HG03135 (cell line): ENCODE results near the gene OBSCN.
"Not testable (repeated sequence)": the region's sequence is repeated elsewhere in the genome, so short reads cannot be mapped to it uniquely, and the experiment has no call there.

ENCODE experiments used
- ATAC-seq: cut with Tn5 transposase; IDR thresholded peaks from one replicate; pipeline ENCODE4 v1.9.1; 2021; ENCODE audit warnings: mild to moderate bottlenecking, moderate library complexity; ENCODE audit not compliant: unreplicated experiment

The OBSCN gene

DNA sequence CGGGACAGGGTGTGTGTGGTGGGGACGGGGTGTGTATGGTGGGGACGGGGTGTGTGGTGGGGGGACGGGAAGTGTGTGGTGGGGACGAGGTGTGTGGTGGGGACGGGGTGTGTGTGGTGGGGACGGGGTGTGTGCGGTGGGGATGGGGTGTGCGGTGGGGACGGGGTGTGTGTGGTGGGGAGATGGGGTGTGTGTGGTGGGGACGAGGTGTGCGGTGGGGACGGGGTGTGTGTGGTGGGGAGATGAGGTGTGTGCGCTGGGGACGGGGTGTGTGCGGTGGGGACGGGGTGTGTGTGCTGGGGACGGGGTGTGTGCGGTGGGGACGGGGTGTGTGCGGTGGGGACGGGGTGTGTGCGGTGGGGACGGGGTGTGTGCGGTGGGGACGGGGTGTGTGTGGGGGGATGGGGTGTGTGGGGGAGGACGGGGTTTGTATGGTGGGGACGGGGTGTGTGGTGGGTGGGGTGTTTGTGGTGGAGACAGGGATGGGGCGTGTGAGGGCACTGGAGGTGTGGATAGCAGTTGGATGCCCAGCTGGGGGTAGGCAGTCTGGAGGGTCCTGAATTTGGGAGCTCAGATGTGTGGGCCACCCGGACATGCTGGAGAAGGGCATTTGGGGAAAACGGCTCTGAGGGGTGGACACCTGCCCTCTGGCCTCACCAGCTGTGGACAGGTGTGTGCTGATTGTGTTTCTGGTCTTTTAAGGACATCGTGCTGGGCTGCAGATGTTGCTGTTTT lies 25.4 kb upstream of the OBSCN start:
- no peak for ATAC-seq

DNA sequence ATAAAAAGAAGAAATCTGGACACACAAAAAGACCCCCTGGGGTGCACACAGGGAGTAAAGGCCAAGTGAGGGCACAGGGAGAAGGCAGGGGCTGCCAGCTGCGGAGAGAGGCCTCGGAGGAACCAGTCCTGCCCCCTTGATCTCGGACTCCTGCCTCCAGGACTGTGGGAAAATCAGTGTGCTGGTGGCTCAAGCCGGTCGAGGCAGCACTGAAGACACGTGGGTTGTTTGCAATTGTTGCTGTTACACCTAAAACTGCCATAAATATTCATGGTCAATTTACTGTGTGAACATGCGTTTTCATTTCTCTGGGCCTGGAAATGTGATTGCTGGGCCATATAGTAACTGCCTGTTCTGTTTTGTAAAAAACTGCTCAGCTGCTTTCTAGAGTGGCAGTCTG lies 23.7 kb upstream of the OBSCN start:
- no peak for ATAC-seq

DNA sequence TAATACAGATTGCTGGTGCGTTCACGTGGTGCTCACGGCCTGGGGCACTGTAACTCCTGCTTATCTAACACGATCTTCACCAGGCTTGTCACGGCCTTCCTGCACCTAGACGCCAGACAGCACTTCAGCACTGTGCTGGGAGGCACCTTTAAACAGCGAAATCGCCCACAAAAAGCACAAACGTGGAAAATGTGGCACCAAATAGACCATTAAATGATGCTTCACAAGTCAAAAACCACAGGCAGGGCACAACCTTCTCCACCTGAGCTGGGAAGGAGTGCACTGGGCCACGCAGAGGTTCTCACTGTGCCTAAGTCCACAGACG lies 22.2 kb upstream of the OBSCN start:
- ATAC-seq, result no peak

DNA sequence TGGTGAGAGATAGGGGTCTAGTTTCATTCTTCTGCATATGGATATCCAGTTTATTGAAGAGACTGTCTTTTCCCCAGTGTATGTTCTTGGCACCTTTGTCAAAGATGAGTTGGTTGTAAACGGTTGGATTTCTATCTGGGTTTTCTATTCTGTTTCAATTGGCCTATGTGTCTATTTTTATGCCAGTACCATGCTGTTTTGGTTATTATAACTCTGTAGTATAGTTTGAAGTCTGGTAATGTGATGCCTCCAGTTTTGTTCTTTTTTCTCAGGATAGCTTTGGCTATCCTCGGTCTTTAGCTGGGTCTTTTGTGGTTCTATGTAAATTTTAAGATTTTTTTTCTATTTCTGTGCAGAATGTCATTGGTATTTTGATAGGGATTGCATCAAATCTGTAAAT lies 19.6 kb upstream of the OBSCN start:
- ATAC-seq, result not testable (repeated sequence)

DNA sequence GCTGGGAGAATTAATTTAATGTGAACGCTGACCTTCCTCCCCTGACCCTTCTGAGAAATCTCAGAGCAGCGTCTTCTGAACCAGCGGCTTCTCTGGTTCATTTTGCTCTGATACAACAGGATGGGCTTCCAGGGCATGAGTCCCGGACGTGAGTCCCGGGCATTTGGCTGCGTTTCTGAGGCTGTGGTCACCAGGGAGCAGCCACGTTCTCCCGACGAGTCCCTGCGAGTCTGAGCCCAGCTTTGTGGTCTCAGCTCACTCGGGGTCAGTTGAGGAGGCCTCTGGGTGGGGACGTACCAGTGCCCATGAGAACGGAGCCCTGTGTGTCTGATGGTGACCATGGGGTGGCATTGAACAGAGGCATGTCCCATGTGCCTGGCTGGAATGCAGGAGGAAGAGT lies 17.7 kb upstream of the OBSCN start:
- ATAC-seq, result no peak

DNA sequence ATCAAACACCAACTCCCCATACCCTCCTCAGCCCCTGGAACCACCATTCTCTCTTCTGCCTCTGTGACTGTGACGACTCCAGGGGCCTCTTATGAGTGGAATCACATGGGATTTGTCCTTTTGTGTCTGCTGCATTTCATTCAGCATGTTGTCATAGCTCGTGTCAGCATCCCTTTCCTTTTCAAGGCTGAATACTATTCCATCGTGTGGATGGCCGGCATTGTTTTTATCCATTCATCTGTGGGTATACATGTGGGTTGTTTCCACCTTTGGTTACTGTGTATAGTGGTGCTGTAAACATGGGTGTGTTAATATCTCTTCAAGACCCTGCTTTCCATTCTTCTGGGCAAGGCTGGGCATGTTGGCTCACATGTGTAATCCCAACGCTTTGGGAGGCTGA lies 17.1 kb upstream of the OBSCN start:
- ATAC-seq, result no peak

DNA sequence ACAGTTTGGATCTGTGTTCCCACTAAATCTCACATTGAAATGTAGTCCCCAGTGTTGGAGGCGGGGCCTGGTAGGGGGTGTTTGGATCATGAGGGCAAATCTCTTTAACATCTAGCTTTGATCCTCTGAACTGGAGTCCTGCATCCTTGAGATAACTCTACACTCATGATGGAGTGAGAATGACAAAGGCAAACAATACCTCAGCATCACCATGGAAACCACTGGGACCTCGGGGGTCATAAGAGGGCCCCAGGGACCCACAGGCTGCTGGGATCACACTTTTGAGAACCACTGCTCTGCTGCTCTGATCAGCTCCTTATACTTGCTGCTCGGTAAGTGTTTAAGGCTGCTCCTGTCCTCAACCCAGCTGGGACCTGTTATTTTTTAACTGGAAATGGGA lies 13.4 kb upstream of the OBSCN start:
- no peak for ATAC-seq

DNA sequence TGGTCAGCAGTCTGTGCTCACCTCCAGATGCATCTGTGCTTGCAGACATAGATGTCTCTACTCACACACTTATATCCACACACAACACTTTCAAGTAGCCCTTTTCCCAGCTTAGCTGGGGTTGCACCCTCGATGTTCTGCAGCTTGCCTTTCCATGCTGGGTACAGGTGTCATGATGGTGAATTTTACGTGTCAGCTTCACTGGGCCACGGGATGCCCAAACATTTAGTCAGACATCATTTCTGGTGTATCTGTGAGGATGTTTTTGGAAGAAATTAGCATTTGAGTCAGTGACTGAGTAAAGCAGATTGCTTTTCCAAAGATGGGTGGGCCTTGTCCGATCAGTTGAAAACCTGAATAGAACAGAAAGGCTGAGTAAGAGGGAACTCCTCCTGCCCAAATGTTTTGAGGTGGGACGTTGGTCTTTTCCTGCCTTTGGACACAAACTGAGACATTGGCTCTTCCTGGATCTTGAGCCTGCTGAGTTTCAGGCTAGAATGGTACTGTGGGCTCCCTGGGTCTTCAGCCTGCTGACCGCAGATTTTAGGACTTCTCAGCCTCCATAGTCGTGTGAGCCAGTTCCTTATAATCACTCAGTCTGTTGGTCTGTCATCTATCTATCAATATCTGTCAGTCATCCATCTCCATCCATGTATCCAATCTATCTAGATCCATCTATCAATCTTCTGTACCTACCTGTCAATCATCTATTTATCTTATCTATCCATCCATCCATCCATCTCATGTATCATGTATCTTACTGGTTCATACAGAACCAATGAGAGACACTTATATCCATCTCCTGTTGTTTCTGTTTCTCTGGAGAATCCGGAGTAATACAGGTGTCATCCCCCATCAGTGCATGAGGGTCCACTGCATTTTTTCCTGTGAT lies 12.7 kb upstream of the OBSCN start:
- no peak for ATAC-seq

DNA sequence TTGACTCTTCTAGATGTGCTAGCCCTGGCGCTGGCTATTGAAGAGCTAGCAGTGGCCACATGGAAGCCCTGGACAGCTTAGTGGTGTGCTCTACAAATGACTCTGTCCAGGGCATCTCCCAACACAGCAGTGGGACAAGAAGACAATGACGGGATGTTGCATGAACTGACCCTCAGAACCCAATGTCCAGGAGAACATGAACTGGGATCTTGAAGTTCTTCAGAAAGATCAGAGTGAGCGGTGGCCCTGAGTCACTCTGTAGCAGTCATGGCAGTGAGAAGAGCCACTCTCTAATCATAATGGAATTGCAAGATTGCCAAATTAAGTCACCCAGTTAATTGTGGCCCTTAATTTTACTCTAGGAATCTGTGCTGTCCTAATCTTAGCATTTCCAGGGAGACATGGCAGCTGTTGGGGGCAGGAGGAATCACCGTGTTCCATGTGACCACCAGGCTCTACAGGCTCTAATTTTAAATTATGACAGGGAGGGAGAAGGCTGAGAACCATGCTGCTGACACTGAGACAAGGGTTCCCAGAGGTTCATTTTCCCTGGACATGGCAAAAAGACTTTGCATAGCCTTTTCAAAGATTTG lies 10.2 kb upstream of the OBSCN start:
- ATAC-seq, result no peak

DNA sequence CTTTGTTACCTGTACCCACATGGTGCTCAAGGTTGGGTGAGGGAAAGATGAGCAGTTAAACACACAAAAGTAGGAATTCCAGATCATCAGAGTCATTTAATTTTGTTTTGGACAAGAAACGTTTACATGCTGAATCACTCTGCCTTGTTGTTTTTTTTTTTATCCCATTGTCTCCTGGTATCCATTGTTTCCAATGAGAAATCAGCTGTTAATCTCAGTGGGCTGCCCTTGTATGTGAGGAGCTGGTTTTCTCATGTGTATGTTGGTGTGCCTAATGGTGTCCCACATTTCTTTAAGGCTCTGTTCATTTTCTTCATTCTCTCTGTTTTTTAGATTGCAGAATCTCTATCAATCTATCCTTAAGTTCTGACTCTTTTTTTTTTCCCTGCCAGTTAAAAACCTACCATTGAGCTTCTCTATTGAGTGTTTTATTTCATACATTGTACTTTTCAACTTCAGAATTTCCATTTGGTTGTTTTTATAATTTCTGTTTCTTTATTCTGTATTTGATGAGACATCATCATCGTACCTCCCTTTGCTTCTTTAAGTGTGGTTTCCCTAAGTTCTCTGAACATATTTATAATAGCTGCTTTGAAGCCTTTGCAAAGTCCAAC lies 8.8 kb upstream of the OBSCN start:
- ATAC-seq, result no peak

DNA sequence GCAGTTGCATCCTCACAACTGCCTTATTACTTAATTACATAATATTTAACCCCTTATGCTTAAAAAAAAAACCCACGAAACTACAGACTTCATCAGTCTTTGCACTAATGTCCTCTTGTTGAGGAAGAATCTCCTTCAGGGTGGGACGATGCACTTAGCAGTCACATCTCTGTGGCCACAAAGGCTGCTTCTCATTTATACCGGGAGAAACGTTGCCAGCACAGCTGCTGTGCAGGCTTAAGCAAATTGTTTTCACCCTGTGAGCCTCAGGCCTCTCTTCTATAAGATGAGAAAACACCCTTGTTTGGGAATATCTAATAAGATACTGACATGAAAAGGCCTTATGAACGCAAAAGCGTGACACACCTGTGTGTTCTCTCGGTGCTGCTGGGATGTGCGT lies 2.9 kb upstream of the OBSCN start:
- ATAC-seq, result no peak

DNA sequence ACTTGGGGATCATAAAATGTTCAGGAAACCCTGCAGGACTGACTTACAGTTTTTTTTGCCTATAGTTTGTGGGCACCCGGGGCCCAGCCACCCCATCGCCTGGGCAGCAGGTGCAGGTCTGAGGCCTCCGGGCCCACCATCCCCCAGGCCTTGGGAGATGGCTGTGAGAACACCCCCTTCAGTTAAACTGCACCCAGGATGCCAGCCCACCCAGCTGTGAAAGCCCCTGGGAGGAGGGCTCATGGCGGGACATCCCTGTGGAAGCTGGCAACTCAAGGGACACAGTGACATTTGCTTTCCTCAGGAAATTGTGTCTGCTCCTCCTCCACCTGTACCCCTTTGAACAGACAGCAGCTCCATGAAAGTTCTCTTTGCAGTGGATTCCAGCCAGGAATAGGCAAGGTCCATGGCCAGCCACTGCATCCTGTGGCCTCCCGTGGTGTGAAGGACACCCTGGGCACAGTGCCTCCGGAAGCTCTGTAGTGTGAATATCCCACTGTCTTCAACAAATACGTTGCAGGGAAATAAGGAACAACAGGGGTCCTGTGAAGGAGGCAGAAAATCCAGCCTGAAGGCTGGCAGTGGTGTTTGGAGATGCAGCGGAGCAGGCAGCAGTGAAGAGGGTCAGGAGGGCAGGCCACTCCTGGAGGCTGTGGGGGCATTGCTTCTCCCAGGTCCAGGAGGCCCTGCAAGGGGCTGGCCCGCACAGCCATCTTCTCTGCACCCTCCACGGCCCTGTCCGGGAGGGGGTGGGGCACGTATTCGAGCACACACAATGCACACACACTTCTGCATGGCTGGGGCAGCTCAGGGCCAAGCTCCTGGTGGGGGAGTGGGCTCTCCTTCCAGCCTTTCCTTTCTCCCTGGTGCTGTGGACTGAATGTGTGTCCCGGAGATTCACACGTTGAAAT lies 2.1 kb upstream of the OBSCN start:
- ATAC-seq, result no peak

DNA sequence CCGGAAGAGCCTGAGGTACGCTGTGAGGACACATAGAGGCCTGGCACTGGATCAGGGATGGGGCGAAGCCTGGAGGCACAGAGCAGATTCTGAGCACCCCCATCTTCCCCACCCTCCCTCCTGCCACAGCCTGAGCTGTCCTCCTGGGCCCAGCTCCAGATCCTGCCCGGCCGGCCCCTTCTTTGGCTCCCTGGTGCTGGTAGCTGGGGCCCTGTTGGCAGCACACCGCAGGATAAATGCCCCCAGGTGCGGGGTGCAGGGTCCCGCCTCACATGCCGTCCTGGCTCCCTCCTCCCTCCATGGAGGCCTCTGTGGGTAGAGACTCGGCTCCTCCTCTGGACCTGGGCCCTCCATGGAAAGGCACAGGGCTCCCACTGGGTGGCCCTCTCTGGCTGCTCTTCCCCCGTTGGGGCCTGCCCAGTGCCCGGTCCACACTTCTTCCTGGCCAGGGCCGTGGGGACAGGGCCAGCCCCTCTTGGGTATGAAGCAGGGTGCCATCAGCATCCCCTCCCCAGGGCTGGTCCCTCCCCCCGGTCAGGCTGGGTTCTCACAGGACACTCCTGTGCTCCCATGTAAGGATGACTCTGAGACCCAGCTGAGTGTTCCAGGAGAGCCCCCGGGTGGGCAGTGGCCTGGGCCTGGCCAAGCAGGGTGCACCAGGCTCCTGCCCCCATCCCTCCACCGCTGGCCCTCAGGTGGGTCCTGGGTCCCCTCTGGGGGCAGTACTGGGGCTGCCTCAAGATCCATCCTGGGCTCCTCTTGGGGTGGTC lies 1.1 kb upstream of the OBSCN start:
- no peak for ATAC-seq

DNA sequence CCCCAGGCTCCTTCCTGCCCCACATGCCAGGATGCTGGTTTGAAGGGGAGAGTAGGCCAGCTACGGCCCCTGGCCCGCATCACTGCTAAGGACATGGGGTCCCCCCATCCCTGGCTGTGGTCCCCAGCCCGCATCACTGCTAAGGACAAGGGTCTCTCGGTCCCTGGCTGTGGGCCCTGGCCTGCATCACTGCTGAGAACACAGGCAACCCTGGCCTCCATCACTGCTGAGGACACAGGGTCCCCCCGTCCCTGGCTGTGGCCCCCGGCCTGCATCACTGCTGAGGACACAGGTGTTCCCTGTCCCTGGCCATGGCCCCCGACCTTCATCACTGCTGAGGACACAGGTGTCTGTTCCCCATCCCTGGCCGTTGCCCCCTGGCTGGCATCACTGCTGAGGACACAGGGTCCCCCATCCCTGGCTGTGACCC lies 448 bp upstream of the OBSCN start:
- ATAC-seq, result no peak

DNA sequence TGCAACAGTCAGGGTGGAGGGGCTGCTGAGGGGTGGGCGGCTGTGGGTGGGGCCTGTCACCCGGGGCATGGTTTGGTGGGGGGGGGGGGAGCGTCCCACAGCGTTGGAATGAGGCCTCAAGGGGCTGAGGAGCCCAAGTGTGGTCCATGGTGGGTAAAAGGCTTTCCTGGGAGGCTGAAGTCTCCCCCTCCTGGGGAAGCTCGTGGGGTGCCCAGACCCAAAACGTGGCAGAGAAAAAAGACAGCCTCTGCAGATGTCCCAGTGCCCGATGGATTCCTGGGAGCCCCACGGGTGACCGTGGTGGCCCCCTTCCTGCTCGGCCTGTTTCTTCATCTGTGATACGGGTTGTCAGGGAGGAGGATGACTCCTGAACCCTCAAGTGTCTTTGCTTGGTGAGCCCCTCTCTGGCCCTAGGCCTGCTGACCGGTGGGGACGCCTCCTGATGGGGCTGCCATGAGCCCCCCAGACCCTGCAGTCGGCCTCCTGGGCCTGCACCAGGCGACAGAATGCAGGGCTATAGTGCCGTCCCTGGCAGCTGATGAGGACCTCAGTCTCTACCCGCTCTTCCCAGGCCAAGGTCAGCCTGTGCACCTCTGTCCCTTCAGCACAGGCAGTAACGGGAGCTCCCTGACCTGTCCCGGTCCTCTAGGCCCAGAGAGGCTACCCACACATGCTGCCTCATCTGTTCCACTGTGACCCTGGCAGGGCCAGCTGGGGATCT lies 1.1 kb downstream of the OBSCN start:
- ATAC-seq, result no peak

DNA sequence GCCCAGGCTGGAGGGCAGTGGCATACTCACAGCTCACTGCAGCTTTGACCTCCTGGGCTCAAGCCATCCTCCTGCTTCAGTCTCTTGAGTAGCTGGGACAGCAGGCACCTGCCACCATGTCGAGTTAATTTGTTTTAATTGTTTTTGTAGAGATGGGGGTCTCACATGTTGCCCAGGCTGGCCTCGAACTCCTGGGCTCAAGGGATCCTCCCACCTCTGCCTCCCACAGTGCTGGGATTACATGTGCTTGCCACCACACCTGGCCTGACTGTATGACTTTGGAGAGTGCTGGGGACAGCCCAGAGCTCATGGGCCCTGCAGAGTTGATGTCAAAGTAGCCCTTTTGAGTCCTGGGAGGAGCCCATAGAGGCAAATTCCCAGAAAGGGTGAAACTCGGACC lies 1.8 kb downstream of the OBSCN start:
- no peak for ATAC-seq

DNA sequence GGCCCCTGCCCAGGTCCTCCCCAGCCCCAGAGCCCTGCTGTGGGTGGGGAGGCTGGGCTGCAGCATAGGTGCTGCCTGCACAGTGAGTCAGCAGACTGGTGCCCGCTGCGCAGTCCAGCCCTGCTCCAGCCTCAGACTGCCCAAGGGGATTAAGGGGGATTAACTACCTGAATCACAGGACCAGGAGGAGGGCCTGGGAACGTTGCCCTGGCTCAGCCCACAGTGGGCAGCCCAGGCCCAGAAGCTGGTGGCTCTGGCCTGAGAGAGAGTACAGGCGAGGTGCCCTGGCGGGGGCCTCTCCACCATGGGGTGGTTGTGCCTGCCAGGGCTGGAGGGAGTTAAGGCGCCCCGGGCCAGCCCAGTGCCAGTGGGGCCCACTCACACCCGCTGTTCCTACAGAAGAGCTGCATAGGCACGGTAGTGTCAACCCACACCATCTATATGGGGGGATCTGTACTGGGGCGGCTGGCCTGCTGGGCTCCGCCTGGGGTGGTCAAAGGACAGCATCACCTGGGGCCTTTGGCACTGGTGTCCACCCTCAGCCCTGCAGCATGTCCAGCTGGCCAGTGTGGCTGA lies 2.3 kb downstream of the OBSCN start:
- ATAC-seq, result no peak

DNA sequence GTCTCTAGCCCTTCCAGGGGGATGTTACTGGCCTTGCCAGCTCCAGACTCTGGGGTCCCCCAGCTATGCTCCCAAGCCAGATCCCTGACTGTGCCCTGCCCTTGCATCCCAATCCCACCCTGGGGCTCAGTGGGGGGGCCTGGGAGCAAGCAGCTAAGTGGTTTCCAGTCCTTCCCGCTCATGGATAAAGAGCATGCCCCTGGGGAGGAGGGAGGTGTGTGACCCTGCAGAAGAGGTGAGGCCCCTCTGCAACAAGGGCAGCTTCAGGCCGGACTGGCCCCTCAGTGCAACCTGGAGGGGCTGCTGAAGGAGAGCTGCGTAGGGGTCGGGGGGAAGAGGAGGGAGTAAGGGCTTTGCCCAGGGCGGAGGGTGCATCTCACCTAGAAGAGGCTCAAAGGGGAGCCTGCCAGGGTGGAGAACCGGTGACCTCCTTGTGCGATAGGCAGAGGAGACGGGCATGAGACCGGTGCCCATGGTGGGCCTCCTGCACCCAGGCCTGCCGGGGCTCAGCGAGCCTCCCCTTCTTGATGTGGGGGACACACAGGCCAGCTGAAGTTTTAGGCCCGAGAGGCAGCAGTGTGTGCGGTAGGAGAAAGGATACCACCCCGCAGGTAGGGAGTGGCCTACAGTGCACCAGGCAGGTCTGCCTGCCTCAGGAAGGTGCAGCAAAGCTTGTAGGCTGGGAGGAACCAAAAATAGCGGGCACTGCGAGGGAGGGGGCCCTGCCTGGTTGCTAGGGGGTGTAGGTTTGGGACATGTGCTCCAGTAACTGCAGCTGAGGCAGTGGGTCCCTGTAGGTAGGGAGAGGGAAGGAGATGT lies 3.1 kb downstream of the OBSCN start:
- ATAC-seq, result no peak
